GM23338 (cell line): ENCODE data around the gene RIN3. TPM values are rescaled to one million over a fixed set of nuclear protein-coding genes. Genes with fewer than 3 reads are reported as not detected.

Experiments used
- ATAC-seq: fragments of 200-7000 bp; cut with Tn5 transposase; 3 replicates; pipeline ENCODE4 v1.9.1; 2020
- DNase-seq: peaks from one replicate; pipeline ENCODE4 v3.0.0-alpha.2; 2015; ENCODE audit warnings: low spot score
- H2AFZ ChIP-seq: fragments of 200-600 bp; sonication (generic); 2 replicates; pipeline ENCODE4 v1.8.0; 2016; ENCODE audit warnings: antibody characterized with exemption, mild to moderate bottlenecking, moderate library complexity
- H3F3A ChIP-seq: fragments of 200-600 bp; sonication (generic); replicated peaks from 2 replicates; pipeline ENCODE4 v1.8.0; 2017; ENCODE audit warnings: antibody characterized with exemption, mixed run types, low read depth
- H3K27ac ChIP-seq: fragments of 200-600 bp; sonication (generic); 2 replicates; pipeline ENCODE4 v1.6.1; 2016; ENCODE audit warnings: low read depth
- H3K27me3 ChIP-seq: fragments of 200-600 bp; sonication (generic); 2 replicates; pipeline ENCODE4 v1.8.0; 2016; ENCODE audit warnings: mild to moderate bottlenecking, mixed run types, moderate library complexity; ENCODE audit not compliant: insufficient read depth
- H3K36me3 ChIP-seq: fragments of 200-600 bp; sonication (generic); 2 replicates; pipeline ENCODE4 v1.8.0; 2016; ENCODE audit warnings: mild to moderate bottlenecking; ENCODE audit not compliant: insufficient read depth
- H3K4me1 ChIP-seq: fragments of 200-600 bp; sonication (generic); 2 replicates; pipeline ENCODE4 v1.8.0; 2016; ENCODE audit warnings: mild to moderate bottlenecking, moderate library complexity; ENCODE audit not compliant: insufficient read depth
- H3K4me2 ChIP-seq: fragments of 200-600 bp; sonication (generic); 2 replicates; pipeline ENCODE4 v1.7.1; 2017; ENCODE audit warnings: mixed run types
- H3K4me3 ChIP-seq: fragments of 200-600 bp; sonication (generic); 2 replicates; pipeline ENCODE4 v1.6.1; 2016; ENCODE audit warnings: mixed run types
- H3K79me2 ChIP-seq: fragments of 200-600 bp; sonication (generic); replicated peaks from 2 replicates; pipeline ENCODE4 v1.8.0; 2017; ENCODE audit warnings: mild to moderate bottlenecking; ENCODE audit not compliant: insufficient read depth
- H3K9me2 ChIP-seq: fragments of 200-600 bp; sonication (generic); 2 replicates; pipeline ENCODE4 v1.8.0; 2017; ENCODE audit not compliant: insufficient read depth
- H4K20me1 ChIP-seq: fragments of 200-600 bp; sonication (generic); replicated peaks from 2 replicates; pipeline ENCODE4 v1.8.0; 2017; ENCODE audit warnings: mild to moderate bottlenecking; ENCODE audit not compliant: insufficient read depth
- H3K27ac Mint-ChIP-seq: 2 replicates; pipeline ENCODE4 v1.8.0; 2020; ENCODE audit warnings: inconsistent platforms, mild to moderate bottlenecking, moderate library complexity, mixed read lengths
- H3K27me3 Mint-ChIP-seq: 3 replicates; pipeline ENCODE4 v1.8.0; 2022; ENCODE audit warnings: low read depth, mild to moderate bottlenecking, moderate library complexity, mixed read lengths, inconsistent platforms; ENCODE audit not compliant: insufficient read depth, poor library complexity
- H3K36me3 Mint-ChIP-seq: 3 replicates; pipeline ENCODE4 v1.8.0; 2021; ENCODE audit warnings: low read depth, mild to moderate bottlenecking, inconsistent platforms, moderate library complexity, mixed read lengths
- H3K4me1 Mint-ChIP-seq: 3 replicates; pipeline ENCODE4 v1.8.0; 2020; ENCODE audit warnings: mild to moderate bottlenecking, inconsistent platforms, mixed read lengths
- H3K4me3 Mint-ChIP-seq: 3 replicates; pipeline ENCODE4 v1.8.0; 2021; ENCODE audit warnings: moderate library complexity, mild to moderate bottlenecking, inconsistent platforms, mixed read lengths
- H3K9me3 Mint-ChIP-seq: 3 replicates; pipeline ENCODE4 v1.8.0; 2020; ENCODE audit warnings: moderate library complexity, mild to moderate bottlenecking, inconsistent platforms, mixed read lengths
- ETS1 ChIP-seq: IDR thresholded peaks from 2 replicates; pipeline ENCODE4 v1.6.1; 2016; ENCODE audit warnings: antibody characterized with exemption
- EZH2phosphoT487 ChIP-seq: fragments of 200-600 bp; sonication (generic); IDR thresholded peaks from one replicate; pipeline ENCODE4 v1.8.1; 2018; ENCODE audit warnings: antibody characterized with exemption; ENCODE audit not compliant: unreplicated experiment
- POLR2AphosphoS5 ChIP-seq: IDR thresholded peaks from 2 replicates; pipeline ENCODE4 v1.6.1; 2016; ENCODE audit warnings: antibody characterized with exemption, low read depth
- REST ChIP-seq: IDR thresholded peaks from one replicate; pipeline ENCODE4 v1.6.1; 2018; ENCODE audit warnings: antibody characterized with exemption; ENCODE audit not compliant: unreplicated experiment
- ZNF114 ChIP-seq: fragments of 250-450 bp; sonication (Bioruptor Pico); IDR thresholded peaks from 2 replicates; pipeline ENCODE4 v1.5.0; 2020; ENCODE audit warnings: mild to moderate bottlenecking, moderate library complexity
- ZNF331 ChIP-seq: fragments of 250-450 bp; sonication (Bioruptor Pico); IDR thresholded peaks from 2 replicates; pipeline ENCODE4 v1.5.0; 2020; ENCODE audit warnings: low read depth, mild to moderate bottlenecking, moderate library complexity
- ZNF462 ChIP-seq: fragments of 250-450 bp; sonication (Bioruptor Pico); IDR thresholded peaks from 2 replicates; pipeline ENCODE4 v1.5.0; 2020; ENCODE audit warnings: mild to moderate bottlenecking, moderate library complexity
- polyA plus RNA-seq: library from polyadenylated mRNA; unstranded; fragments of >200 nt; fragmentation: Nextera tagmentation; extraction: Ambion mirVana; gene quantifications from 2 replicates; pipeline ENCODE4 v1.2.1, GENCODE V29; 2016
- total RNA-seq: library from RNA; depleted of rRNA; stranded (reverse); fragments of >200 nt; shearing (Covaris generic); gene quantifications from 2 replicates; pipeline ENCODE4 v1.2.3, GENCODE V29; 2014

RIN3 gene
- total and polyA plus RNA-seq, 2 experiments from 2014 or later: 0.97 to 1.5 TPM

- TF ChIP-seq ZNF462 (CRISPR knock-in tag) (no peak), REST (no peak)
Observed at GRCh38 chr14:92622311-92622710, 108.7 kb downstream of the RIN3 start (continued).

GRCh38 chr14:92624764-92625163 lies 111.2 kb downstream of the RIN3 start:
- peaks cover 66% of the 10 kb centered on the region for H3K9me3 Mint-ChIP-seq
- no peaks in the 10 kb centered on the region for H3K27me3 ChIP-seq
- no peak overlapping the region for H2AFZ ChIP-seq
- H3K4me2 ChIP-seq: no peak overlapping the region
- H3K4me1 ChIP-seq: no peaks in the 10 kb centered on the region; the same call in 1 of the 2 replicates
- peaks cover 7% of the 10 kb centered on the region for H3K27me3 Mint-ChIP-seq
- peaks cover 8% of the 10 kb centered on the region for H3K4me1 Mint-ChIP-seq
- no peak overlapping the region for H3K4me3 ChIP-seq
- H3F3A ChIP-seq: no peaks in the 10 kb centered on the region
- H3K79me2 ChIP-seq: no peaks in the 10 kb centered on the region
- H3K36me3 ChIP-seq: no peaks in the 10 kb centered on the region
- no peaks in the 10 kb centered on the region for H4K20me1 ChIP-seq
- peaks cover 31% of the 10 kb centered on the region for H3K36me3 Mint-ChIP-seq
- H3K4me3 Mint-ChIP-seq: no peak overlapping the region
- no peaks in the 10 kb centered on the region for H3K9me2 ChIP-seq
- no peak for ATAC-seq
- H3K27ac Mint-ChIP-seq: no peak overlapping the region
- H3K27ac ChIP-seq: no peak overlapping the region
- no peak for DNase-seq
- TF ChIP-seq ZNF114 (CRISPR knock-in tag) (no peak), POLR2AphosphoS5 (no peak), EZH2phosphoT487 (no peak), ZNF331 (CRISPR knock-in tag) (no peak), ETS1 (no peak)
